K562 (cell line): ENCODE measurements around the gene TLNRD1. TPM values are rescaled to one million over a fixed set of nuclear protein-coding genes. Genes with fewer than 3 reads are reported as not detected.

ENCODE experiments used
- ATAC-seq: fragments of 200-7000 bp; cut with Tn5 transposase; 3 replicates; pipeline ENCODE4 v1.9.1; 2020; ENCODE audit warnings: moderate library complexity
- BruUV-seq: library from RNA; stranded (reverse); fragments of 400-500 nt; replicated peaks from 2 replicates; lab custom pipeline; 2021; lab: Mats Ljungman, UMichigan
- CTCF ChIA-PET: fragments of 300-600 bp; formaldehyde crosslinking; extraction: SDS; loops from one replicate; lab custom pipeline; 2021; ENCODE audit warnings: low intra/inter-chr PET ratio; lab: Yijun Ruan, JAX
- POLR2A ChIA-PET: fragments of 300-600, 350-650 bp; sonication (Branson Sonifier 250); formaldehyde crosslinking; extraction: SDS; loops from one replicate; lab custom pipeline; 2021; ENCODE audit warnings: antibody characterized with exemption, inconsistent platforms; lab: Yijun Ruan, JAX
- DNase-seq, 4 experiments: peaks; one replicate each; pipeline versions ENCODE4 v3.0.0 to v3.0.0-alpha.2; 2011 to 2018; ENCODE audit warnings: low spot score in 3 of 4, mixed read lengths in 3 of 4; ENCODE audit errors: extremely low read depth in 1 of 4
- FAIRE-seq: peaks from 2 replicates; lab custom pipeline; 2011; peaks lifted over from hg19 to GRCh38; lab: Jason Lieb, UNC
- H2AFZ ChIP-seq: 2 replicates; pipeline ENCODE4 v1.6.0; 2011; ENCODE audit warnings: low read depth, low read length, control low read depth, inconsistent platforms
- H3K27ac ChIP-seq: fragments of 200-600 bp; 3 replicates; pipeline ENCODE4 v1.8.0; 2011; ENCODE audit warnings: low read depth, mild to moderate bottlenecking, control low read depth, inconsistent platforms, low read length, moderate library complexity, mixed read lengths; ENCODE audit errors: extremely low read depth
- H3K27me3 ChIP-seq, 2 experiments: fragments of 300-600 bp in 1 of 2; 2 replicates in 1 of 2; 3 replicates in 1 of 2; pipeline versions ENCODE4 v1.6.0 to v1.8.0; 2011; ENCODE audit warnings: inconsistent platforms in 2 of 2, low read length in 2 of 2, mild to moderate bottlenecking in 1 of 2, mixed read lengths in 1 of 2, moderate library complexity in 1 of 2; ENCODE audit not compliant: control insufficient read depth in 2 of 2, insufficient read depth in 2 of 2
- H3K36me3 ChIP-seq: fragments of 300-600 bp; 3 replicates; pipeline ENCODE4 v1.8.0; 2011; ENCODE audit warnings: mild to moderate bottlenecking, low read length, inconsistent platforms; ENCODE audit not compliant: control insufficient read depth, insufficient read depth
- H3K4me1 ChIP-seq, 2 experiments: fragments of 200-600 bp in 1 of 2; replicated peaks in 1 of 2; 2 replicates in 1 of 2; 3 replicates in 1 of 2; pipeline versions ENCODE4 v1.5.1 to v1.8.0; 2011; ENCODE audit warnings: inconsistent platforms in 2 of 2, low read length in 2 of 2, mild to moderate bottlenecking in 1 of 2, mixed read lengths in 1 of 2, moderate library complexity in 1 of 2; ENCODE audit not compliant: control insufficient read depth in 2 of 2, insufficient read depth in 2 of 2
- H3K4me2 ChIP-seq: 2 replicates; pipeline ENCODE4 v1.6.1; 2011; ENCODE audit warnings: low read length, control low read depth, inconsistent platforms, mixed read lengths; ENCODE audit not compliant: insufficient read depth
- H3K4me3 ChIP-seq: fragments of 200-600 bp; sonication (generic), shearing (Covaris generic); 2 replicates; pipeline ENCODE4 v1.5.1; 2016; ENCODE audit warnings: control low read depth, inconsistent platforms
- H3K79me2 ChIP-seq: fragments of 200-600 bp; 3 replicates; pipeline ENCODE4 v1.8.0; 2011; ENCODE audit warnings: low read length, inconsistent platforms; ENCODE audit not compliant: control insufficient read depth, insufficient read depth
- H3K9ac ChIP-seq, 2 experiments: 2 replicates each; pipeline versions ENCODE4 v1.6.0 to v1.6.1; 2011; ENCODE audit warnings: low read depth in 2 of 2, low read length in 2 of 2, control low read depth in 1 of 2, inconsistent platforms in 1 of 2, mild to moderate bottlenecking in 1 of 2, mixed read lengths in 1 of 2; ENCODE audit not compliant: insufficient read depth in 1 of 2
- H3K9me1 ChIP-seq: one replicate; pipeline ENCODE4 v1.6.0; 2011; ENCODE audit warnings: inconsistent platforms, mild to moderate bottlenecking, low read length, moderate library complexity; ENCODE audit not compliant: control insufficient read depth, insufficient read depth
- H3K9me3 ChIP-seq: replicated peaks from 2 replicates; pipeline ENCODE4 v1.5.1; 2011; ENCODE audit warnings: low read depth, low read length, inconsistent platforms; ENCODE audit not compliant: control insufficient read depth, insufficient read depth
- H4K20me1 ChIP-seq: replicated peaks from 2 replicates; pipeline ENCODE4 v1.6.1; 2011; ENCODE audit warnings: low read length, inconsistent platforms, mixed read lengths; ENCODE audit not compliant: control insufficient read depth, insufficient read depth
- EGR1 ChIP-seq: fragments of 450-650 bp; conservative IDR thresholded peaks from 2 replicates; pipeline ENCODE4 v1.6.1; 2017; ENCODE audit warnings: mild to moderate bottlenecking
- HMGN3 ChIP-seq: IDR thresholded peaks from 2 replicates; pipeline ENCODE4 v1.6.1; 2011; ENCODE audit warnings: borderline replicate concordance, low read depth, mild to moderate bottlenecking, mixed read lengths, low read length; ENCODE audit not compliant: insufficient read length; ENCODE audit errors: extremely low read depth
- KLF1 ChIP-seq: fragments of 450-650 bp; IDR thresholded peaks from 2 replicates; pipeline ENCODE4 v1.6.1; 2016; ENCODE audit warnings: missing genetic modification characterization, missing compliant biosample characterization
- KLF16 ChIP-seq: IDR thresholded peaks from 2 replicates; pipeline ENCODE4 v1.6.1; 2016; ENCODE audit warnings: antibody characterized with exemption
- MEF2A ChIP-seq: IDR thresholded peaks from 2 replicates; pipeline ENCODE4 v1.6.1; 2011; ENCODE audit warnings: low read depth, mild to moderate bottlenecking, low read length, moderate library complexity; ENCODE audit not compliant: control insufficient read depth
- POLR2AphosphoS2 ChIP-seq: IDR thresholded peaks from 2 replicates; pipeline ENCODE4 v1.6.1; 2012; ENCODE audit warnings: low read length, improper control_type of control experiment
- PPARD ChIP-seq: fragments of 250-450 bp; sonication (Bioruptor Pico); IDR thresholded peaks from 2 replicates; pipeline ENCODE4 v1.8.0; 2022; ENCODE audit warnings: inconsistent platforms, mild to moderate bottlenecking, moderate library complexity
- RUNX1 ChIP-seq: sonication (generic); IDR thresholded peaks from 2 replicates; pipeline ENCODE4 v1.6.1; 2016; ENCODE audit warnings: antibody characterized with exemption, low read depth
- SOX6 ChIP-seq: fragments of 450-650 bp; IDR thresholded peaks from 2 replicates; pipeline ENCODE4 v1.6.1; 2014; ENCODE audit warnings: mild to moderate bottlenecking
- SRSF7 ChIP-seq: fragments of 200-400 bp; formaldehyde crosslinking; optimal IDR thresholded peaks from 2 replicates; pipeline ENCODE3; 2017; ENCODE audit warnings: mild to moderate bottlenecking, low read depth, low read length
- STAT5A ChIP-seq: IDR thresholded peaks from 2 replicates; pipeline ENCODE4 v1.6.1; 2012; ENCODE audit warnings: low read length, inconsistent platforms, borderline replicate concordance
- TAF1 ChIP-seq: IDR thresholded peaks from 2 replicates; pipeline ENCODE4 v1.6.1; 2011; ENCODE audit warnings: mild to moderate bottlenecking, low read length, moderate library complexity; ENCODE audit not compliant: insufficient read depth, control insufficient read depth, severe bottlenecking; ENCODE audit errors: extremely low read depth
- TEAD1 ChIP-seq, 2 experiments: fragments of 450-650 bp in 1 of 2; sonication (generic) in 1 of 2; formaldehyde crosslinking; IDR thresholded peaks; 2 replicates each; pipeline versions ENCODE4 v1.4.0 to v1.8.0; 2020 to 2022; ENCODE audit warnings: mild to moderate bottlenecking in 2 of 2, missing genetic modification reagents in 1 of 2
- TRIM24 ChIP-seq, 2 experiments: fragments of 450-650 bp; IDR thresholded peaks; 2 replicates each; pipeline ENCODE4 v1.6.1; 2016
- TSC22D4 ChIP-seq: fragments of 450-650 bp; IDR thresholded peaks from 2 replicates; pipeline ENCODE4 v1.6.1; 2016; ENCODE audit warnings: missing genetic modification characterization, missing biosample characterization, control low read depth
- ZNF3 ChIP-seq: fragments of 250-450 bp; sonication (Bioruptor Pico); IDR thresholded peaks from 2 replicates; pipeline ENCODE4 v1.5.0; 2021; ENCODE audit warnings: mild to moderate bottlenecking, moderate library complexity
- ZNF589 ChIP-seq: fragments of 200-800 bp; sonication (Bioruptor generic); IDR thresholded peaks from 2 replicates; pipeline ENCODE4 v1.6.1; 2016; ENCODE audit warnings: low read depth, missing genetic modification characterization, missing compliant biosample characterization
- WGBS: fragments of 100-300 bp; shearing (Covaris generic); methylation state at CpG from one replicate; pipeline ENCODE4 v1.1.6; 2016; ENCODE audit warnings: low coverage, mixed read lengths; ENCODE audit not compliant: insufficient coverage; ENCODE audit errors: missing lambda C conversion rate; 5-methylcytosine and 5-hydroxymethylcytosine counted together
- in situ Hi-C: fragments of 300-500 bp; cut with MboI; formaldehyde crosslinking; loops from 4 replicates; pipeline ENCODE4 v1.15.0; 2018; ENCODE audit warnings: inconsistent platforms, mixed read lengths
- intact Hi-C: fragments of 100-400 bp; cut with micrococcal nuclease; formaldehyde crosslinking; loops from 2 replicates; pipeline ENCODE4 v1.14.2; 2022
- polyA plus RNA-seq, 8 experiments: library from polyadenylated mRNA; depleted of rRNA in 4 of 8; stranded (reverse) in 5 of 8; unstranded in 3 of 8; fragments of >200 nt; fragmentation: Nextera tagmentation in 2 of 8; fragmentation: Illumina TruSeq in 1 of 8; extraction: Ambion mirVana in 2 of 8; extraction: Trizol in 1 of 8; gene quantifications; 2 replicates each; pipeline versions ENCODE4 v1.2.1 to v1.2.3, GENCODE V29; 2011 to 2014; ENCODE audit warnings: inconsistent platforms in 1 of 8, missing spikeins in 1 of 8
- total RNA-seq, 7 experiments: library from RNA; depleted of rRNA in 6 of 7; stranded (reverse); fragments of >200 nt in 6 of 7; fragmentation: Illumina TruSeq in 2 of 7; extraction: Trizol in 2 of 7; gene quantifications; 2 replicates each; pipeline versions ENCODE4 v1.2.1 to v1.2.3, GENCODE V29; 2011 to 2021; ENCODE audit warnings: low replicate concordance in 1 of 7
- TF ChIP-seq, protein P1 (sequence below): fragments of 200-800 bp; sonication (Bioruptor generic); IDR thresholded peaks from 2 replicates; pipeline ENCODE4 v1.6.1; 2016; ENCODE audit warnings: missing genetic modification characterization, missing compliant biosample characterization

TLNRD1 gene
- total and polyA plus RNA-seq, 9 of the 15 experiments (the other 6 are each of a cell fraction or from before 2014, with no cell fraction given): 1.1 to 33.1 (median 5.7) TPM

DNA sequence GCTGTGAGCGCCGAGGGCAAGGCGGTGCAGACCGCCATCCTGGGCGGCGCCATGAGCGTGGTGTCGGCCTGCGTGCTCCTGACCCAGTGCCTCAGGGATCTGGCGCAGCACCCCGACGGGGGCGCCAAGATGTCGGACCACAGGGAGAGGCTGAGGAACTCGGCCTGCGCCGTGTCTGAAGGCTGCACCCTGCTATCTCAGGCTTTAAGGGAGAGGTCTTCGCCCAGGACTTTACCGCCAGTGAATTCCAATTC is 2.3 kb downstream of the TLNRD1 start (continued):
- no peak for TF ChIP-seq TSC22D4 (tag)
- no peak for TF ChIP-seq STAT5A
- no peak for TF ChIP-seq POLR2AphosphoS2
- TF ChIP-seq, all 486 proteins: peak for 3

DNA sequence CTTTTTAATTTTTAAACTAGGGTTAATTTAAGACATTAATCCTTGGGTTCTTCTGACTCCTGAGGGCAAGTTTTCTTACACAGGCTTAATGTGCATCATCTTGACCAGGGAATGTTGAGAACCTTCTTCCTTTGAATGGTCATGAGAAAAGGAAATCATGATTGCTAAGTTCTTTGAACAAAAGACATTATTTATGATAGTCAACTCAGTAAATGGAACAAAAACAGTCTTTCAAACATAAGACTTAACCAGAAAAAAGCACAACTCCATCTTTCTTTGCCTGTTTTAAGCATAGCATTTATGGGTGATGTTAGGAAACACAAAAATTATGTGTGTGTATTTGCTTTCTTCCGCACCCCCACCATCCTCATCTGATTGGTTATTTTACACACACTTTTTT is 5.4 kb downstream of the TLNRD1 start:
- Histone ChIP-seq H3K4me2 (no peak overlapping the region), H3K27ac (no peak overlapping the region), H3K36me3 (peaks cover 13% of the 10 kb centered on the region; the same call in 1 of the 3 replicates), H3K27me3 (no peaks in the 10 kb centered on the region), H4K20me1 (no peaks in the 10 kb centered on the region), H3K9ac (no peak overlapping the region), H2AFZ (no peak overlapping the region), H3K4me3 (no peak overlapping the region), H3K4me1 (peaks cover 0 to 21% of the 10 kb centered on the region in 2 experiments; a peak in 3 of 5 replicates), H3K79me2 (peaks cover 26% of the 10 kb centered on the region; the same call in 2 of the 3 replicates), H3K9me3 (no peaks in the 10 kb centered on the region), H3K9me1 (no peaks in the 10 kb centered on the region)
- intact Hi-C loops (no loop called here), in situ Hi-C loops (no loop called here)
- CTCF ChIA-PET: no interaction called here
- ATAC-seq: no peak
- no peak for DNase-seq
- no peak for FAIRE-seq
- WGBS: 100% methylated on average over 1 of the region's 1 CpG
- TF ChIP-seq PPARD (CRISPR knock-in tag) (no peak), HMGN3 (no peak), RUNX1 (no peak), SRSF7 (no peak), KLF16 (no peak), EGR1 (no peak), TAF1 (no peak), TRIM24 (IDR thresholded peaks at IDR 0.05) (no peak), KLF1 (tag) (no peak), ZNF3 (no peak), SOX6 (no peak), TEAD1 (CRISPR knock-in tag; IDR thresholded peaks at IDR 0.05) (no peak), MEF2A (no peak), ZNF589 (CRISPR knock-in tag) (no peak)
- TF ChIP-seq, protein P1, sequence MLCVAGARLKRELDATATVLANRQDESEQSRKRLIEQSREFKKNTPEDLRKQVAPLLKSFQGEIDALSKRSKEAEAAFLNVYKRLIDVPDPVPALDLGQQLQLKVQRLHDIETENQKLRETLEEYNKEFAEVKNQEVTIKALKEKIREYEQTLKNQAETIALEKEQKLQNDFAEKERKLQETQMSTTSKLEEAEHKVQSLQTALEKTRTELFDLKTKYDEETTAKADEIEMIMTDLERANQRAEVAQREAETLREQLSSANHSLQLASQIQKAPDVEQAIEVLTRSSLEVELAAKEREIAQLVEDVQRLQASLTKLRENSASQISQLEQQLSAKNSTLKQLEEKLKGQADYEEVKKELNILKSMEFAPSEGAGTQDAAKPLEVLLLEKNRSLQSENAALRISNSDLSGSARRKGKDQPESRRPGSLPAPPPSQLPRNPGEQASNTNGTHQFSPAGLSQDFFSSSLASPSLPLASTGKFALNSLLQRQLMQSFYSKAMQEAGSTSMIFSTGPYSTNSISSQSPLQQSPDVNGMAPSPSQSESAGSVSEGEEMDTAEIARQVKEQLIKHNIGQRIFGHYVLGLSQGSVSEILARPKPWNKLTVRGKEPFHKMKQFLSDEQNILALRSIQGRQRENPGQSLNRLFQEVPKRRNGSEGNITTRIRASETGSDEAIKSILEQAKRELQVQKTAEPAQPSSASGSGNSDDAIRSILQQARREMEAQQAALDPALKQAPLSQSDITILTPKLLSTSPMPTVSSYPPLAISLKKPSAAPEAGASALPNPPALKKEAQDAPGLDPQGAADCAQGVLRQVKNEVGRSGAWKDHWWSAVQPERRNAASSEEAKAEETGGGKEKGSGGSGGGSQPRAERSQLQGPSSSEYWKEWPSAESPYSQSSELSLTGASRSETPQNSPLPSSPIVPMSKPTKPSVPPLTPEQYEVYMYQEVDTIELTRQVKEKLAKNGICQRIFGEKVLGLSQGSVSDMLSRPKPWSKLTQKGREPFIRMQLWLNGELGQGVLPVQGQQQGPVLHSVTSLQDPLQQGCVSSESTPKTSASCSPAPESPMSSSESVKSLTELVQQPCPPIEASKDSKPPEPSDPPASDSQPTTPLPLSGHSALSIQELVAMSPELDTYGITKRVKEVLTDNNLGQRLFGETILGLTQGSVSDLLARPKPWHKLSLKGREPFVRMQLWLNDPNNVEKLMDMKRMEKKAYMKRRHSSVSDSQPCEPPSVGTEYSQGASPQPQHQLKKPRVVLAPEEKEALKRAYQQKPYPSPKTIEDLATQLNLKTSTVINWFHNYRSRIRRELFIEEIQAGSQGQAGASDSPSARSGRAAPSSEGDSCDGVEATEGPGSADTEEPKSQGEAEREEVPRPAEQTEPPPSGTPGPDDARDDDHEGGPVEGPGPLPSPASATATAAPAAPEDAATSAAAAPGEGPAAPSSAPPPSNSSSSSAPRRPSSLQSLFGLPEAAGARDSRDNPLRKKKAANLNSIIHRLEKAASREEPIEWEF (CRISPR knock-in tag): no peak
- POLR2A ChIA-PET: no interaction called here
- no TSS peak for BruUV-seq
